SK-N-SH (cell line): ENCODE measurements around the gene SLC9A7. TPM values are rescaled to one million over a fixed set of nuclear protein-coding genes. Genes with fewer than 3 reads are reported as not detected.

Source experiments
- CTCF ChIA-PET: fragments of 300-600, 350-600 bp; formaldehyde crosslinking; extraction: SDS; loops from one replicate; lab custom pipeline; 2021; lab: Yijun Ruan, JAX
- POLR2A ChIA-PET: fragments of 350-600 bp; sonication (Branson Sonifier 250); formaldehyde crosslinking; extraction: SDS; loops from one replicate; lab custom pipeline; 2020; ENCODE audit warnings: antibody characterized with exemption, inconsistent platforms; lab: Yijun Ruan, JAX
- DNase-seq: peaks from one replicate; pipeline ENCODE4 v3.0.0; 2012
- H2AFZ ChIP-seq: fragments of 200-600 bp; sonication (generic); 2 replicates; pipeline ENCODE4 v1.8.1; 2016; ENCODE audit warnings: antibody characterized with exemption, mild to moderate bottlenecking, low read depth
- H3F3A ChIP-seq: fragments of 200-600 bp; sonication (generic); replicated peaks from 2 replicates; pipeline ENCODE3; 2016; ENCODE audit warnings: antibody characterized with exemption, mild to moderate bottlenecking; ENCODE audit not compliant: insufficient read depth
- H3K27ac ChIP-seq, 2 experiments: fragments of 200-500 bp in 1 of 2; fragments of 200-600 bp in 1 of 2; sonication (Bioruptor generic) in 1 of 2; sonication (generic), shearing (Covaris generic) in 1 of 2; 2 replicates each; pipeline versions ENCODE4 v1.5.1 to v1.6.1; 2014 to 2016; ENCODE audit warnings: low read depth in 2 of 2, inconsistent platforms in 1 of 2, low read length in 1 of 2, mild to moderate bottlenecking in 1 of 2, mixed read lengths in 1 of 2
- H3K27me3 ChIP-seq: fragments of 200-600 bp; sonication (generic), shearing (Covaris generic); 2 replicates; pipeline ENCODE4 v1.6.1; 2016; ENCODE audit warnings: mixed run types; ENCODE audit not compliant: insufficient read depth
- H3K36me3 ChIP-seq, 2 experiments: fragments of 200-500 bp in 1 of 2; fragments of 200-600 bp in 1 of 2; sonication (Bioruptor generic) in 1 of 2; sonication (generic) in 1 of 2; replicated peaks in 1 of 2; 2 replicates each; pipeline versions ENCODE3 to v1.5.1; 2014 to 2016; ENCODE audit warnings: low read length in 1 of 2, mild to moderate bottlenecking in 1 of 2; ENCODE audit not compliant: insufficient read depth in 2 of 2, control insufficient read depth in 1 of 2
- H3K4me1 ChIP-seq, 2 experiments: fragments of 200-500 bp in 1 of 2; fragments of 200-600 bp in 1 of 2; sonication (Bioruptor generic) in 1 of 2; sonication (generic), shearing (Covaris generic) in 1 of 2; 2 replicates each; pipeline versions ENCODE4 v1.5.1 to v1.6.1; 2014 to 2016; ENCODE audit warnings: low read depth in 1 of 2, low read length in 1 of 2, mixed run types in 1 of 2; ENCODE audit not compliant: insufficient read depth in 2 of 2, control insufficient read depth in 1 of 2
- H3K4me2 ChIP-seq: fragments of 200-600 bp; sonication (generic), shearing (Covaris generic); 2 replicates; pipeline ENCODE4 v1.6.1; 2017; ENCODE audit warnings: mixed run types
- H3K4me3 ChIP-seq, 2 experiments: fragments of 200-500 bp in 1 of 2; fragments of 200-600 bp in 1 of 2; sonication (Bioruptor generic) in 1 of 2; sonication (generic), shearing (Covaris generic) in 1 of 2; 2 replicates each; pipeline versions ENCODE4 v1.5.1 to v1.8.1; 2014 to 2016; ENCODE audit warnings: low read depth in 2 of 2, inconsistent platforms in 1 of 2, low read length in 1 of 2, mild to moderate bottlenecking in 1 of 2, mixed read lengths in 1 of 2, moderate library complexity in 1 of 2
- H3K79me2 ChIP-seq: fragments of 200-600 bp; sonication (generic); 2 replicates; pipeline ENCODE4 v1.8.1; 2017; ENCODE audit warnings: mild to moderate bottlenecking; ENCODE audit not compliant: insufficient read depth
- H3K9ac ChIP-seq: fragments of 200-600 bp; sonication (generic); 2 replicates; pipeline ENCODE4 v1.6.1; 2017; ENCODE audit warnings: mixed run types
- H3K9me2 ChIP-seq: fragments of 200-600 bp; sonication (generic); 2 replicates; pipeline ENCODE4 v1.6.1; 2017; ENCODE audit warnings: mixed run types
- H3K9me3 ChIP-seq: fragments of 200-600 bp; sonication (generic); 2 replicates; pipeline ENCODE4 v1.6.1; 2017; ENCODE audit warnings: mixed run types, mild to moderate bottlenecking, moderate library complexity
- H4K20me1 ChIP-seq: fragments of 200-600 bp; sonication (generic); 2 replicates; pipeline ENCODE4 v1.6.1; 2017; ENCODE audit warnings: mild to moderate bottlenecking, mixed run types; ENCODE audit not compliant: insufficient read depth
- ELF1 ChIP-seq: IDR thresholded peaks from 2 replicates; pipeline ENCODE4 v1.4.0; 2012
- FOSL2 ChIP-seq: IDR thresholded peaks from 2 replicates; pipeline ENCODE4 v1.4.0; 2012; ENCODE audit warnings: low read depth, mild to moderate bottlenecking, moderate library complexity, borderline replicate concordance
- FOXM1 ChIP-seq: IDR thresholded peaks from 2 replicates; pipeline ENCODE4 v1.4.0; 2012; ENCODE audit warnings: low read depth, mild to moderate bottlenecking
- GABPA ChIP-seq: IDR thresholded peaks from 2 replicates; pipeline ENCODE4 v1.4.0; 2012; ENCODE audit warnings: low read depth, mild to moderate bottlenecking
- GATA2 ChIP-seq: sonication (generic); formaldehyde crosslinking; IDR thresholded peaks from 2 replicates; pipeline ENCODE4 v1.5.0; 2020; ENCODE audit warnings: mild to moderate bottlenecking, missing genetic modification reagents
- MXI1 ChIP-seq: IDR thresholded peaks from 2 replicates; pipeline ENCODE4 v1.6.1; 2012; ENCODE audit warnings: mild to moderate bottlenecking, low read depth, low read length, improper control_type of control experiment
- NRF1 ChIP-seq: IDR thresholded peaks from 2 replicates; pipeline ENCODE4 v1.6.1; 2012; ENCODE audit warnings: low read depth, mild to moderate bottlenecking, low read length
- POLR2AphosphoS5 ChIP-seq: IDR thresholded peaks from 2 replicates; pipeline ENCODE4 v1.6.1; 2012; ENCODE audit warnings: low read depth, low read length
- RAD21 ChIP-seq: IDR thresholded peaks from 2 replicates; pipeline ENCODE4 v1.6.1; 2012; ENCODE audit warnings: mild to moderate bottlenecking, low read length
- RCOR1 ChIP-seq: fragments of 150-350 bp; IDR thresholded peaks from 2 replicates; pipeline ENCODE4 v1.6.1; 2017; ENCODE audit warnings: antibody characterized with exemption, low read length
- RXRA ChIP-seq: IDR thresholded peaks from 2 replicates; pipeline ENCODE4 v1.4.0; 2012; ENCODE audit warnings: low read depth, mild to moderate bottlenecking, borderline replicate concordance
- SIN3A ChIP-seq: IDR thresholded peaks from 2 replicates; pipeline ENCODE4 v1.6.1; 2012; ENCODE audit warnings: low read depth, mild to moderate bottlenecking, low read length, moderate library complexity, borderline replicate concordance
- SMC3 ChIP-seq: IDR thresholded peaks from 2 replicates; pipeline ENCODE4 v1.6.1; 2012; ENCODE audit warnings: low read depth, low read length, improper control_type of control experiment
- TAF1 ChIP-seq: IDR thresholded peaks from 2 replicates; pipeline ENCODE4 v1.6.1; 2012; ENCODE audit warnings: low read depth, mild to moderate bottlenecking, low read length, moderate library complexity, borderline replicate concordance
- TCF12 ChIP-seq: IDR thresholded peaks from 2 replicates; pipeline ENCODE4 v1.4.0; 2012
- TEAD4 ChIP-seq: IDR thresholded peaks from 2 replicates; pipeline ENCODE4 v1.4.0; 2012; ENCODE audit warnings: mild to moderate bottlenecking, borderline replicate concordance; ENCODE audit not compliant: insufficient read depth
- USF2 ChIP-seq: fragments of 150-350 bp; IDR thresholded peaks from 2 replicates; pipeline ENCODE4 v1.6.1; 2017; ENCODE audit warnings: antibody characterized with exemption, low read length, low read depth, borderline replicate concordance
- YY1 ChIP-seq: IDR thresholded peaks from 2 replicates; pipeline ENCODE4 v1.4.0; 2012; ENCODE audit warnings: low read depth, mild to moderate bottlenecking
- ZBTB33 ChIP-seq: IDR thresholded peaks from 2 replicates; pipeline ENCODE4 v1.4.0; 2012; ENCODE audit warnings: low read depth, borderline replicate concordance
- WGBS: methylation state at CpG from one replicate; pipeline ENCODE4 v1.1.6; 2017; ENCODE audit warnings: low lambda C conversion rate; 5-methylcytosine and 5-hydroxymethylcytosine counted together
- polyA plus RNA-seq, 3 experiments: library from polyadenylated mRNA; depleted of rRNA; stranded (reverse); fragments of >200 nt; gene quantifications; 2 replicates each; pipeline ENCODE4 v1.2.3, GENCODE V29; 2012
- TF ChIP-seq, protein P1 (sequence below): IDR thresholded peaks from 2 replicates; pipeline ENCODE4 v1.4.0; 2012; ENCODE audit warnings: low read depth, borderline replicate concordance
- TF ChIP-seq, protein P2 (sequence below): IDR thresholded peaks from 2 replicates; pipeline ENCODE4; 2012
- TF ChIP-seq, protein P3 (sequence below): fragments of 200-600 bp; sonication (generic); IDR thresholded peaks from 2 replicates; pipeline ENCODE4 v1.6.1; 2017; ENCODE audit warnings: antibody characterized with exemption, mild to moderate bottlenecking, moderate library complexity

The SLC9A7 gene
- polyA plus RNA-seq, 1 of the 3 experiments (the other 2 are of a cell fraction) = 10.5 TPM

DNA sequence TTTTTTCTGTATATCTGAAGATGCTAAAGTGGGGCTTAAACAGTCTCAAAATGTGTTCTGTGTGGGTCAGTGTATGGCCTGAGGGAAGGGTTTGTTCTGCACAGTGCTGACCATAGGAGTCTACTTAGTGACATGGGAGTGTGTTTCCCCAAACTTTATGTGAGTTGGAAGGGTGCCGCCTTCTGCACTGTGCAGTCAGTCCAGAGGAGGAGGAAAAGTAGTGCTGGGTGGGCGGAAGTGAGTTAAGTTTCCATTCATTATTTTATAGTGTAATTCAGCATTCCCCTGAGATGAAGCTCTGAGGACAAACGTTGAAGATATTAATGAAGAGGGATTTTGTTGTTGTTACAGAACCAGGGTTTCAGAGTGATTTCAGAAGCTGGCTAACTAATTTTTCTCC is 182.5 kb downstream of the SLC9A7 start:
- Histone ChIP-seq H3K27me3 (peaks cover 6% of the 10 kb centered on the region), H3K36me3 (peaks cover 0 to 3% of the 10 kb centered on the region in 2 experiments), H3K79me2 (peaks cover 25% of the 10 kb centered on the region; the same call in 1 of the 2 replicates), H3K9me2 (no peaks in the 10 kb centered on the region), H3K9me3 (no peaks in the 10 kb centered on the region), H3K4me2 (peak overlapping the region; percentile 82), H3K4me3 (peak overlapping the region; percentile 56 to 58), H3K27ac (peak overlapping the region in 1 of 2 experiments; percentile 53; a peak in 1 of 4 replicates), H3K9ac (no peak overlapping the region), H4K20me1 (no peaks in the 10 kb centered on the region), H3K4me1 (peaks cover 0 to 2% of the 10 kb centered on the region in 2 experiments; a peak in 1 of 4 replicates), H3F3A (peaks cover 4% of the 10 kb centered on the region), H2AFZ (no peak overlapping the region)
- DNase-seq = no peak
- CTCF ChIA-PET = interaction anchor here (1.0 kb wide), 1 partner anchor 65 kb away, joined by 3 read pairs; no protein-coding TSS in a partner anchor
- 40% methylated on average over 3 of the region's 3 CpGs for whole genome bisulfite sequencing
- POLR2A ChIA-PET = no interaction called here
- TF ChIP-seq RCOR1 = no peak
- no peak for TF ChIP-seq SIN3A
- no peak for TF ChIP-seq FOXM1
- no peak for TF ChIP-seq FOSL2
- TF ChIP-seq, protein P1, sequence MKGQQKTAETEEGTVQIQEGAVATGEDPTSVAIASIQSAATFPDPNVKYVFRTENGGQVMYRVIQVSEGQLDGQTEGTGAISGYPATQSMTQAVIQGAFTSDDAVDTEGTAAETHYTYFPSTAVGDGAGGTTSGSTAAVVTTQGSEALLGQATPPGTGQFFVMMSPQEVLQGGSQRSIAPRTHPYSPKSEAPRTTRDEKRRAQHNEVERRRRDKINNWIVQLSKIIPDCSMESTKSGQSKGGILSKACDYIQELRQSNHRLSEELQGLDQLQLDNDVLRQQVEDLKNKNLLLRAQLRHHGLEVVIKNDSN = no peak
- TF ChIP-seq, protein P2, sequence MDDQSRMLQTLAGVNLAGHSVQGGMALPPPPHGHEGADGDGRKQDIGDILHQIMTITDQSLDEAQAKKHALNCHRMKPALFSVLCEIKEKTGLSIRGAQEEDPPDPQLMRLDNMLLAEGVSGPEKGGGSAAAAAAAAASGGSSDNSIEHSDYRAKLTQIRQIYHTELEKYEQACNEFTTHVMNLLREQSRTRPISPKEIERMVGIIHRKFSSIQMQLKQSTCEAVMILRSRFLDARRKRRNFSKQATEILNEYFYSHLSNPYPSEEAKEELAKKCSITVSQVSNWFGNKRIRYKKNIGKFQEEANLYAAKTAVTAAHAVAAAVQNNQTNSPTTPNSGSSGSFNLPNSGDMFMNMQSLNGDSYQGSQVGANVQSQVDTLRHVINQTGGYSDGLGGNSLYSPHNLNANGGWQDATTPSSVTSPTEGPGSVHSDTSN = no peak
- TF ChIP-seq ZBTB33 = no peak
- no peak for TF ChIP-seq GATA2 (CRISPR knock-in tag)
- no peak for TF ChIP-seq NRF1
- TF ChIP-seq TEAD4 = no peak

DNA sequence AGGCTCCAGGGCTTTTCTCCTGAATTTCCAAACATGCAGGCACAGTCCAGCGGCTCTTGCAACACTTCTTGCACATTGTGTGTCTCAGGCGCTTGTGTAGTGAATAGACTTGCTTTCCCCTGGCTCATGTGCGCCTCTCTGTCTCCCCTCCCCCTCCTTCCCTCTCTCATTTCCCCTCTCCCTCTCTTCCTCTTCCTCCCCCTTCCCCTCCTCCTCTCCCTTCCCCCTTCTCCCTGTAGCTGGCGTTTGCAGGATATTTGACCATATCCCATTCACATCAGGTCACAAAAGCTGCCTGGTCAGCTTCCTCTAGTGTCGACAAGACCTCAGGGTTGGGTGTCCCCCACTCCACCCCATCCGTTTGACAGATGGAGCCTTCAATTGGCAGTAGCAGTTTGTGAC is 182.9 kb downstream of the SLC9A7 start:
- Histone ChIP-seq H3F3A (peaks cover 4% of the 10 kb centered on the region), H3K4me2 (peak overlapping the region; percentile 82), H3K27me3 (peaks cover 8% of the 10 kb centered on the region), H3K4me1 (peaks cover 0 to 2% of the 10 kb centered on the region in 2 experiments; a peak in 1 of 4 replicates), H3K79me2 (peaks cover 25% of the 10 kb centered on the region; the same call in 1 of the 2 replicates), H3K27ac (peak overlapping the region in 1 of 2 experiments; percentile 53; a peak in 1 of 4 replicates), H3K4me3 (peak overlapping the region; percentile 56 to 58), H4K20me1 (no peaks in the 10 kb centered on the region), H2AFZ (no peak overlapping the region), H3K9me3 (no peaks in the 10 kb centered on the region), H3K36me3 (peaks cover 0 to 3% of the 10 kb centered on the region in 2 experiments), H3K9me2 (no peaks in the 10 kb centered on the region), H3K9ac (no peak overlapping the region)
- ChIA-PET CTCF (interaction anchor here (1.0 kb wide), 1 partner anchor 66 kb away, joined by 3 read pairs; no protein-coding TSS in a partner anchor), POLR2A (no interaction called here)
- WGBS = 32% methylated on average over 6 of the region's 6 CpGs
- DNase-seq = no peak
- TF ChIP-seq GABPA (no peak), TCF12 (no peak), ELF1 (no peak), NRF1 (no peak), USF2 (no peak), RAD21 (no peak), YY1 (no peak), RXRA (no peak), TAF1 (no peak), SIN3A (no peak), FOXM1 (no peak), SMC3 (no peak), FOSL2 (no peak), MXI1 (no peak), POLR2AphosphoS5 (no peak)
- TF ChIP-seq, protein P3, sequence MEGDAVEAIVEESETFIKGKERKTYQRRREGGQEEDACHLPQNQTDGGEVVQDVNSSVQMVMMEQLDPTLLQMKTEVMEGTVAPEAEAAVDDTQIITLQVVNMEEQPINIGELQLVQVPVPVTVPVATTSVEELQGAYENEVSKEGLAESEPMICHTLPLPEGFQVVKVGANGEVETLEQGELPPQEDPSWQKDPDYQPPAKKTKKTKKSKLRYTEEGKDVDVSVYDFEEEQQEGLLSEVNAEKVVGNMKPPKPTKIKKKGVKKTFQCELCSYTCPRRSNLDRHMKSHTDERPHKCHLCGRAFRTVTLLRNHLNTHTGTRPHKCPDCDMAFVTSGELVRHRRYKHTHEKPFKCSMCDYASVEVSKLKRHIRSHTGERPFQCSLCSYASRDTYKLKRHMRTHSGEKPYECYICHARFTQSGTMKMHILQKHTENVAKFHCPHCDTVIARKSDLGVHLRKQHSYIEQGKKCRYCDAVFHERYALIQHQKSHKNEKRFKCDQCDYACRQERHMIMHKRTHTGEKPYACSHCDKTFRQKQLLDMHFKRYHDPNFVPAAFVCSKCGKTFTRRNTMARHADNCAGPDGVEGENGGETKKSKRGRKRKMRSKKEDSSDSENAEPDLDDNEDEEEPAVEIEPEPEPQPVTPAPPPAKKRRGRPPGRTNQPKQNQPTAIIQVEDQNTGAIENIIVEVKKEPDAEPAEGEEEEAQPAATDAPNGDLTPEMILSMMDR = no peak
